HG03066 (cell line): Measurements from ENCODE around the gene PFDN4.
"Not testable (repeated sequence)": the region's sequence is repeated elsewhere in the genome, so short reads cannot be mapped to it uniquely, and the experiment has no call there.

Experiments
- ATAC-seq: cut with Tn5 transposase; IDR thresholded peaks from one replicate; pipeline ENCODE4 v1.9.1; 2021; ENCODE audit warnings: low read depth; ENCODE audit not compliant: unreplicated experiment

PFDN4 gene

DNA sequence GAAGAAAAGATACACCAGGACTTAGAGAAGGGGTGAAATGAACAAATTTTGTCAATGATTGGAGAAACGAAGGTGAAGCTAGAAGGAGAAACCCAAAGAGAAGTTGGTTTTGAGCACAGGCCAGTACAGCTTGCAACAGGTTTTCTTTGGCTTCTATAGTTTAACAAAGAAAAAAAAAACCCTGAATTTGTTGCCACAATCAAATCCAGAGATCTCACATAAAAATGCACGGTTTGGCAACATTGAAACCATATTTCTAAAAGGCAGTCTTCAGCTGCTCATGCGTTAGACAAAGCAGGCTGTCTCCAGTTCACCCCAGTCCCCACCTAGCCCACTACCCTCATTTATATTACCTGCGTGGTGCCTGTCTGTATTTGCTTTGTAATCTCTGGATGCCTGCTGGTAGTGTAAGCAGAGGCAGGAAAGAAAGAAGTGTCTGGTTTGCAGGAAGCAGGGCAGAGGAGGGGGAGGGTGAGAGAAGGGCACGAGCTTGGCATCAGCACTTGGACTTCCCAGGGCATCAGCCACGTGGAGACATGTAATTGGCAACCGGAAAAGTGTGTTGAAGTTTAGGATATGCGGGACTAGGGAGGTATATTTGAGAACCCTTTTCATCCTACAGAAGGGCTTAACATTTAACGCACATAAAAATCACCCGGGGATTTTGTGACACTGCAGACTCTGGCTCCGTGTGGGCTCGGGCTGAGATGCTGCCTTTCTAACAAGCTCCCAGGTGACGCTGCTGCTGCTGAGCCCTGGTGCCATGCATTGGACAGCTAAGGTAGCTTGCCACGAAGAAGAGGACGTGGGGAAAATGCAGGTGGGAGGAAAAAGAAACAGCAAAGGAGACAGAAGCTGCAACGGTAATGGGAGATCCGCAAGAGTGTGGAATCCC, 14.4 kb downstream of the PFDN4 start:
- ATAC-seq: no peak

DNA sequence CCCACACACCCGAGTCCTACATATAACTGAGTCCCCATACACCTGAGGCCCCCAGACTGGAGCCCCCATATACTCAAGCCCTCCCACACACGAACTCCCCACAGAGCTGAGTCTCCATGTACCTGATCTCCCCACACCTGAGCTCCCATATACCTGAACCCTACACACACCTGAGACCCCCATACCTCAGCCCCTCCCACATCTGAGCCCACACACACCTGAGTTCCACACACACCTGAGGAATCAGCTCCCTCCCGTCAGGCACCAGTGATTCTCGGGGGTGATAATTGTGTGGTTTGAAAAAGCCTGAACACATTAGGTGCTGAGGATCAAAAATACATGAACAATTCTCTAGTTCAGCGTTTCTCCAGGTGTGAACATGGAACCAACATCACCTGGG, 15.4 kb downstream of the PFDN4 start:
- no peak for ATAC-seq

DNA sequence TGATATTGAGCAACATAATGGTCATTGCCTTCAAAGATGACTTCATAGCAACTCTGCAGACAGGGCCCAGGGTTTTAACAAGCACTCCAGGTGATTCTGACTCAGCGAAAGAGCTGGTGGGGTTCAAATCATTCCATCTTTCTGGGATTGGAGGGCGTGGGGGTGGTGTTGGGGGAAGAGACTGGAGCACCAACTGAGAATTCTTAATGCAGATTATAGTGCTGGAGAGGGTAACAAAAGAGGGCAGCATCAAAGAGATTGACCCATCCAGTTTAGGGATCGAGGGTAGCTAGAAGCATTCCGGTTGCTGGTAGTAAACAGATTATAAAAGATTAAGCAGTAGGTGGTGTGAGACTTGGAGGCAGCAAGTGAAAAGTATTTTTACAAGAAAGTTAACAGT, 15.9 kb downstream of the PFDN4 start:
- ATAC-seq: no peak

DNA sequence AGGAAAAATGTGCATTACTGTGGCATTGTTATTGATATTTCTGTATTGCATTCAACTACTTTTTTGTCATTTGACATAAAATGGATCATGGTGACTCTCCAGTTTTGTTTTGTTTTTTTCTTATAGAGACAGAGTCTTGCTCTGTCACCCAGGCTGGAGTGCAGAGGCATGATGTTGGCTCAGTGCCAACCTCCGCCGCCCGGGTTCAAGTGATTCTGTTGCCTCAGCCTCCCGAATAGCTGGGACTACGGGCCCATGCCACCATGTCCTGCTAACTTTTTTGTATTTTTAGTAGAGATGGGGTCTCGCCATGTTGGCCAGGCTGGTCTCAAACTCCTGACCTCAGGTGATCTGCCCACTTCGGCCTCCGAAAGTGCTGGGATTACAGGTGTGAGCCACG, 16.8 kb downstream of the PFDN4 start:
- not testable (repeated sequence) for ATAC-seq

DNA sequence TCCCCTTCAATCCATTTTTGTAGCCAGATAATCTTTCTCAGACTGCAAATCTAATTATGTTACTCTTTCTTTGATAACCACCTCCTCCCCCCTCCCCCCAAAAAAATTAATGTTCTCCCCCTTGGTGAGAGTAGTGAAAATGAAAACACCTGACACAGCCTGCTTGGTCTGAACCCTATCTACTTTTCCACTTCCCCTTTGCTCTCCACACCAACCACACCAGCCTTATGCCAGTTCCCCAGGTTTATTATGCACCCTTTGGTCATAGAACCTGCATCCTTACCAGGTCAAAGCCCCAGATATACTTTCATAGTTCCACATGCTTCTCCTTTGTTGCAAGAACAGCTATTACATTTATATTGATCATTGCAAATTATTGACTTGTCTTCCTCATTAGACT, 19.4 kb downstream of the PFDN4 start:
- ATAC-seq: peak; percentile 79

DNA sequence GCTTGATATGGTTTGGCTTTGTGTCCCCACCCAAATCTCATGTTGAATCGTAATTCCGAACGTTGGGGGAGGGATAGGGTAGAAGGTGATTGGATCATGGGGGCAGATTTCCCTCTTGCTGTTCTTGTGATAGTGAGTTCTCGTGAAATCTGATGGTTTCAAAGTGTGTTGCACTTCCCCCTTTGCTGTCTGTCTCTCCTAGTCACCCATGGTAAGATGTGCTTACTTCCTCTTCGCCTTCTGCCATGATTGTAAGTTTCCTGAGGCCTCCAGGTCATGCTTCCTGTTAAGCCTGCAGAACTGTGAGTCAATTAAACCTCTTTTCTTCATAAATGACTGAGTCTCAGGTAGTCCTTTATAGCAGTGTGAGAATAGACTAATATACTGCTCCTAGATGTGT, 19.9 kb downstream of the PFDN4 start:
- ATAC-seq: no peak

DNA sequence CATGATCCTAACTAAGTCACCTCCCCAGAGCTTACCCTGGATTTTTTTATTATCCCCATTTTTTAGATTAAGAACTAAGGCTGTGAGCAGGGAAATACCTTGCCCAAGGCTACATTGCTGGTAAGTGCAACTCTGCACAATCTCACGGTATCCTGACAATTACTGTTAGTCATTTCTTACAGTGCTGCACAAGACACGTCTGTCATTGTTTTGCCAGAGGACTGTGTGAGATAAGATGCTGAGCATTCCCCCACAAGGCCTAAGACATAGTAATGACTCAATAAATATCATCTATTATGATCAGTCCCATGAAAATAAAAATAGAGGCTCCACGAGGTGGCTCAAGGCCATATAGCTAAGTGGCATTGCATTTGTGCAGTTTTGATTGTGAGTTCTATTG, 21.0 kb downstream of the PFDN4 start:
- no peak for ATAC-seq

DNA sequence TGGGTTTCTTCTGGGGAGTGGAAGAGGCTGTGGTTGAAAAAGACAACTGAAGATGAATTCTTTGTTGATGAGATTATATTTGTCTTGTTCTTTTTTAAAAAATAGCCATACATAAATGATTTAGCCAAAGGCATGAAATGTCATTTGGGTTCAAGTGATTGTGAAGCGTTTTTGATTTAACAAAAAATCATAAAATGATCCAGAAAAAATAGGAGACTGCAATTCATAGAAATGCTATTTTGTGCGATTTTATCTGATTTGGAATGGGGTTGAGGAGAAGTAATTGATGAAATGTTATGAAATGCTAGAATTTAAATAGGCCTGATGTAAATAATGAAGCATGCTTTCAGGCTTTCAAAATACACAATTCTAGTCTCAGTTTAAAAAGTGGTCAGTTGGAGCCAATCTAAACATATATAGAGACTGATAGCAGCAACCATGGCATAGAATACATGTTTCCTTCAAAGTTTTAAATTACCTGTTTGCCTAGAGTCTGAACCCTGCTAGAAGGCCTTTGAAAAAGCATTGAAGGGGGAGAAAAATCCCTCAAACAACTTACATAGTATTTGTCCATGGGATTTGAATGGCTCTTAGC, 21.8 kb downstream of the PFDN4 start:
- no peak for ATAC-seq

DNA sequence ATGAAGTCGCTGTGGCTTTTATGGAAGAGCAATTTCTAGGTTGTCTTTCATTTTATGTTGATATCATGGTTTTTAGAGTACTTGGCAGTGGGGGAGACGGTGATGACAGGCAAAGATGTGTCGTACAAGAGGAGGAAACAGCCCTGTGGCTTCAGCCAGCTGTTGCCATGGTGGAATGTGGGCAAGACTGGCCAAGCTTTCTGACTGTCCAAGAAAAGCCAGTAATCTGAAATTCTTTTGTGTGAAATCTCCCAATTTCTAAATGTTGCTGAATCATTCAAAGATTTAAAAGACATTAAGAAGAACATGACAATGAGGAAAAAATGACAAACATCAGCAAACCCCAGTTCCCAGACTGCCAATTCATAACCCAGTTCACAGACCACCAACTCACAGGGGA, 23.1 kb downstream of the PFDN4 start:
- no peak for ATAC-seq

DNA sequence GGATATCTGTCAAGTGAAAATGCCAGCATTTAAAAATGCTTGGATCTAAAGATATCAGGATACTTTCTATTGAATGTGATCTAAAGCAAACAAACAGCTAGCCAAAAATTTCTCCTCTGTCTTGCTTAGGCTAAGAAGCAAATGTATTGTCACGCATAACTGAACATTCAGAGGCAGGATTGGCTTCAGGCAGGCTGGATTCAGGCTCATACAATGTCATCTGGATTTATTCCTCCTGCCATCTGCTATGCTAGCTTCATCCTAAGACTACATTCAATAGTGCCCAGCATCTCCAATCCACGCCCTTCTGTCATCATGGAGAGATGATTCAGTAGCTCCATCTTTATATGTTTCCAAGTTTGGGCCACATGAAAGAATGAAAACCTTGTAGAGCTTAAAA, 27.1 kb downstream of the PFDN4 start:
- no peak for ATAC-seq

DNA sequence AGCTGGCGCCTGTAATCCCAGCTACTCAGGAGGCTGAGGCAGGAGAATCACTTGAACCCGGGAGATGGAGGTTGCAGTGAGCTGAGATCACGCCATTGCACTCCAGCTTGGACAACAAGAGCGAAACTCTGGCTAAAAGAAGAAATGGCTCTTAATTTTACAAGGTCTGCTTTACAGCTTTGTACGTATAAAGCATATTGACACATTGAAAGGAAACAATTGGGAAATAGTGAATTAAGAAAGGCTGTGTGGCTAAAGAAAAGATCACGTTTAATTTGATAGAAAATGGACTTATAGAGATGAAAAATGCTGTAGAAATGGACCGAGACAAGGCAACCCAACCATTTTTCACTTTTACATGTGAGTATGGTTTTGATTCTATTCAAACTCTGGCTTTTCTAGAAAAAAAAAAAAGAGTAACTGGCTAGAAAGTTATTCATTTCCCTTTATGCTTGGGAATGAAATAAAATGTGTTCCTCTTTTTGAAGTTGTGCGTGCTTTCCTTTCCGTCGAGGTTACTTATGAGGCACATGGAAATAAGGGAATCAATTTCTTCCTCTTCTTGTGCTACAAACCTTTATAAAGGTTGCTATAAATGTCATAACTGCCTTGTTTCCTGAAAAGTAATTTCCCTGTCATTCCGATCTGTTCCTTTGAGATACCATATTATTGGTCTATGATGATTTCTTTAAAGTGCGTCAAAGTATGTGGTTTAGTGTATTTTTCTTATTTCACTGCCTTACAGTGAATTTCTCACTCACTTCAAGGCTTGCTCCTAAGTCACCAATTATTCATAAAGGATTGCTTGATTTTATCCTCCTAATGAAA, 29.4 kb downstream of the PFDN4 start:
- ATAC-seq: no peak

DNA sequence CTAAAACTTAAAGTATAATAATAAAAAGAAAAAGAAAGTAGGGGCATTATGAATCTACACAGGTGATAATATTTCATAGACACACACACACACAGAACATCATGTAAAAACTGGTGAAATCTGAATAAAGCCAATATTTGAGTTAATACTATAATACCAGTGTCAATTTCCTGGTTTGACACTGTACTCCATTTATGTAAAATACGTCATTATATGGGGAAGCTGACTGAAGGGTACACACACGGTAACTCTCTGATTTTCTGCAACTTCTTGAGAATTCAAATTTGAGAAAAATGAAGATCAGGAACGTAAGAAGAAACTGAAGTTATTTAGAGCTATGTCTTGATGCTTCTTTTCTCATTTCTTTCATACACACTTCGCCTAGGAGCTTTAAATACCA, 36.2 kb downstream of the PFDN4 start:
- ATAC-seq: no peak

DNA sequence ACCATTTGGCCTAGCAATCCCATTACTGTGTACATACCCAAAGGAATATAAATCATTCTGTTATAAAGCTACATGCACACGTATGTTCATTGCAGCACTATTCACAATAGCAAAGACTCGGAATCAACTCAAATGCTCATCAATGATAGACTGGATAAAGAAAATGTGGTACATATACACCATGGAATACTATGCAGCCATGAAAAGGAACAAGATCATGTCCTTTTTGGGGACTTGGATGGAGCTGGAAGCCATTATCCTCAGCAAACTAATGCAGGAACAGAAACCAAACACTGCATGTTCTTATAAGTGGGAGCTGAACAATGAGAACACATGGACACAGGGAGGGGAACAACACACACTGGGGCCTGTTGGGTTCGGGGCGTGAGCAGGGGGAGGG, 40.8 kb downstream of the PFDN4 start:
- not testable (repeated sequence) for ATAC-seq

DNA sequence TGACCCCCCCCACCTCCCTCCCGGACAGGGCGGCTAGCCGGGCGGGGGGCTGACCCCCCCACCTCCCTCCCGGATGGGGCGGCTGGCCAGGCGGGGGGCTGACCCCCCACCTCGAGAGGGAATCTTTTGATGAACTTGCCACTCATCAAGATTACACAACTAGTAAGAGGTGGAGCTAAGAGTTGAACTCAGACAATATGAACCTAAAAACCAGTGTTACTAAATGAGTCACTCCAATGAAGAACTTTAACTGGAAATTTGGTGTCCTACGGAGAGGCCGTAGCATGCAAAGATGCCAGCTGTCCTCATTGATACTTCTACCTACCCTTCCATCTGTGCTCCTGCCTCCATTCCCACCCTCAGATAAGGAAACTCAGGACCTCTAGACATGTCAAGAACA, 42.8 kb downstream of the PFDN4 start:
- ATAC-seq: no peak

DNA sequence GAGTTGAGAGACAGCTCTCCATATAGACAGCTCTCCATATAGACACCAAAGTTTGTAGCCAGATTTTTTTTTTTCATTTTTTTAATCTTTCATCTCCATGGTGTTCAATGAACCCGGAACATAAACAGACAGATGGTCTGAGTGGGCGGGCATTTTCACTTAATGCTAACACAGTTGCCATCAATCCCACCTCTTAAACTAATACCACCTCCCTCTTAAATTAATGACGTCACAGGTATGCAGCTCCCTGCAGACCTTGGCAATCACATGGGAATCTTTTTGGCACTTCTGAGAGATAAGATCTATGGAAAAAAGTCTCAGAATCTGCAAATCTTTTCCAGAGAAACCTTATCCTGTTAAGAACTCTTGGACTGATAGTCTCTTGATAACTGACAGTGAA, 43.2 kb downstream of the PFDN4 start:
- ATAC-seq: no peak

DNA sequence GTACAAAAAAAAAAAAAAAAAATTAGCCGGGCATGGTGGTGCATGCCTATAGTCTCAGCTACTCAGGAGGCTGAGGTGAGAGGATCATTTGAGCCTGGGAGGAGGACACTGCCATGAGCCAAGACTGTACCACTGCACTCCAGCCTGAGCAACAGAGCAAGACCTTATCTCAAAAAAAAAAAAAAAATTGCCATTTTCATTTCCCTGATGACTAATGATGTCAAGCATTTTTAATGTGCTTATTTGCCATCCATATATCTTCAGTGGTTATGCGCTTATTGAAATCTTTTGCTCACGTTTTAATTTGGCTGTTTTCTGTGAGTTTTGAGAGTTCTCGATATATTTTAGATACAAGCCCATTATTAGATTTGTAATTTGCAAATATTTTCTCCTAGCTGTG, 46.7 kb downstream of the PFDN4 start:
- ATAC-seq: no peak

DNA sequence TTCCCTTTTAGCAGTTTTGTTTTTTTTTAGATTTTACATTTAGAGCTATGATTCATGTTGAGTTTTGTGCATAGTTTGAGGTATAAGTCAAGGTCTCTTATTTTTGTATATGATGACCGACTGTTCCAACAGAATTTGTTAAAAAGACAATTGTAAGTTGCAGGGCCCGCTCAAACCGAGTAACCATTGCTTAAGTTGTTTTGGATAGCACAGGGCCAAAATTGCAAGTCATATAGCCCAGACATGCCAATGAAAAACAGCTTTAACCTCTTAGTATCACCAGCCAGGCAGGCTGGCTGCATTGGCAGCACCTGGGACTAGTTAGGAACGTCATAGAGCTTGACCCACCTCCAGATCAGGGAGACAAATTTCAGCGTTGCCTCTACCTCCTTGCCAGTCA, 47.3 kb downstream of the PFDN4 start:
- ATAC-seq: no peak

DNA sequence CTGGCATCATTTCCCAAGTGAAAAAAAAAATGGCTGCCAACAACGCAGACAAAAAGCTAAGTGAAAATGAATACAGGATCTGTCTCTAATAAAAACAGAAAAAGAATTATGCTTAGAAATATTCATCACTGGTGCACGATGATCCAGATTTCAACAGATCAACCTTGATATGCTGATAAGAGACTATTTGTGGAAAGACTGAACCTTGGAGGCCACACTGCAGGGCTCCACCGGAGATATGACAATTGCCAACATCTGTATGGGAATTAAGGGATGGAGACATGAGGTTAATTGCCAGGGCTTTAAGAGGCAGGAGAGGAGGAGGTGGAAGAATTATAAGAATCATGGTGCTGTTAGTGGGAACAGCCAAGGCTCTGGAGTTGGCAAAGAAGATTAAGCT, 48.3 kb downstream of the PFDN4 start:
- ATAC-seq: no peak

DNA sequence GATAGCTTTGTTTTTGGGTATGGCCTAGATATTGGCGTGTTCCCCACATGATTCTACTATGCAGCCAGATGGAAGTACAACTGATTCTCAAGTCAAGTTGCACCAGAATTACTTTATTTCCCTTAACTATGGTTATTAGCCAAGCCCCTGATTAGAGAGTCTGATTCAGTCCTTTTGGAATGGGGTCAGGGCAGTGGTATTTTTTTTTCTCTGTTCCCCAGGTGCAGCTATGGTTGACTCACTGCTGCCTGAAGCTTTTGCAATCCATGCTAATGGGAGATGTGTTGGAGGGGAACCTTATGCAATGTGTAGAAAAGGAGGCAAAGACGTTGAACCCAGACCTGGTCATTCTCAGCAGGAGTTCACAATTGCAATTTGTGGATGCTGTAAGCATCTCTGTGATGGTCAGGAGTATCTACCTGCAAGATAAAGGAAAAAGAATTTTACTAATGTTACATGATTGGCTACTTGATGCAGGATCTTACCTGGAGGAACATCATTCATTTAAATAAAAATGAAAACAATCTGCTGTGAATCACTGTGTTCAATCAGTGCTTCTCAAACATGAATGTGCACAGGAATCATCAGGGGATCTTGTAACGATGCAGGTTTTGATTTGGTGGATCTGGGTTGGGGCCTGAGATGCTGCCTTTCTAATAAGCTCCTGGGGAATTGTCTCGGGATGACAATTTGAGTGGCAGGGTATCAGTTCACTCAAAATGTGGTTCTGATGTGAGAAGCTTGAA, 49.4 kb downstream of the PFDN4 start:
- no peak for ATAC-seq

DNA sequence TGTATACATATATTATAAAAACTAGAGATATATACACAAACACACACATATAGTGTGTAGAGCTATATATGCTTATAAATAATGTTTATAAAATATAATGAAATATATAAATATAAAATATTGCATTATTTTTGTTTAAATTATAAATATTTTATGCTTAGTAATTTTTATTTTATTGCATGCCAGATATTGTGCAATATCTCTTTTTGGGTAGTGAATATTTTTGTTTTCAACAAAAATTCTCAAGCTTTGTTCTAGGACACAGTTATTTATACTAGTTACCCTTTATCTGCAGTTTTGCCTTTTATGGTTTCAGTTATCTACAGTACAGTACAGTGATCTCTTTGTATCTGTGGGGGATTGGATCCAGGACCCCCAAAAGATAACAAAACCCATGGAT, 52.2 kb downstream of the PFDN4 start:
- no peak for ATAC-seq

DNA sequence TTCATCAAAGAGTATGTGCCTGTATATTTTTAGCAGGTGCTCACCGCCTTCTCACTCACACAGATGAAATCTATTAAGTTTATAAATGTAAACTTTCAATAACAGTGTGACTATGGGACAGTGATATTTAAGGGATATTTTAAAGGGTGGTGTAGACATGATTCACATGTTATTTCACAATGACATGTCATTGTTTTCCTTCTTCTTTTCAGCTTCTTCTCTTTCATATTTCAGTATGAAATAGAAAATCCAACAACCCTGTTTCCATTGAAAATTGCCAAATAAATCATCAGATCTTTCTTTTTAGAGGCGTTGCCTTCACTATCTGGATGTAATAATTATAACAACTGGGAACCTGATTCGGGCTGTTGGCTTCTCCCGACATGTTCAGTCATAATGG, 54.8 kb downstream of the PFDN4 start:
- ATAC-seq: no peak
